DOHH2 (cell line): ENCODE data around the gene TAL1.

ENCODE experiments used
- H3F3A ChIP-seq: fragments of 200-600 bp; sonication (generic), shearing (Covaris generic); 2 replicates; pipeline ENCODE4 v1.6.0; 2016; ENCODE audit warnings: antibody characterized with exemption, mild to moderate bottlenecking; ENCODE audit not compliant: control insufficient read depth, insufficient read depth
- H3K27ac ChIP-seq: fragments of 200-600 bp; sonication (generic); 2 replicates; pipeline ENCODE4 v1.5.1; 2014; ENCODE audit warnings: low read depth, mild to moderate bottlenecking, low read length, moderate library complexity
- H3K27me3 ChIP-seq: fragments of 200-600 bp; sonication (generic); 2 replicates; pipeline ENCODE4 v1.6.1; 2014; ENCODE audit warnings: mild to moderate bottlenecking, low read length, mixed read lengths; ENCODE audit not compliant: control insufficient read depth
- H3K36me3 ChIP-seq: fragments of 200-600 bp; sonication (generic); 2 replicates; pipeline ENCODE4 v1.6.1; 2014; ENCODE audit warnings: mild to moderate bottlenecking, low read length, moderate library complexity, mixed read lengths; ENCODE audit not compliant: control insufficient read depth
- H3K4me1 ChIP-seq: fragments of 200-600 bp; sonication (generic); 2 replicates; pipeline ENCODE4 v1.6.1; 2014; ENCODE audit warnings: mild to moderate bottlenecking, low read length, mixed read lengths; ENCODE audit not compliant: control insufficient read depth
- H3K4me2 ChIP-seq: fragments of 200-600 bp; sonication (generic); 2 replicates; pipeline ENCODE4 v1.6.0; 2014; ENCODE audit warnings: mild to moderate bottlenecking, low read length, moderate library complexity
- H3K4me3 ChIP-seq: fragments of 200-600 bp; sonication (generic); 2 replicates; pipeline ENCODE4 v1.5.1; 2014; ENCODE audit warnings: mild to moderate bottlenecking, low read length, mixed read lengths
- H3K79me2 ChIP-seq: fragments of 200-600 bp; sonication (generic); 2 replicates; pipeline ENCODE4 v1.6.1; 2014; ENCODE audit warnings: mild to moderate bottlenecking, low read length, mixed read lengths; ENCODE audit not compliant: control insufficient read depth
- H3K9me2 ChIP-seq: fragments of 200-600 bp; sonication (generic); replicated peaks from 2 replicates; pipeline ENCODE4 v1.6.1; 2014; ENCODE audit warnings: mild to moderate bottlenecking, low read length, mixed read lengths; ENCODE audit not compliant: control insufficient read depth
- H3K9me3 ChIP-seq: fragments of 200-600 bp; sonication (generic); 2 replicates; pipeline ENCODE4 v1.6.1; 2014; ENCODE audit warnings: antibody characterized with exemption, low read length, mixed read lengths; ENCODE audit not compliant: control insufficient read depth, insufficient read depth
- H4K20me1 ChIP-seq: fragments of 200-600 bp; sonication (generic); 2 replicates; pipeline ENCODE4 v1.6.0; 2014; ENCODE audit warnings: low read depth, mild to moderate bottlenecking, antibody characterized with exemption, low read length, moderate library complexity; ENCODE audit not compliant: control insufficient read depth, insufficient read depth
- CTCF ChIP-seq: fragments of 200-600 bp; sonication (generic); IDR thresholded peaks from one replicate; pipeline ENCODE4 v1.5.1; 2014; ENCODE audit warnings: antibody characterized with exemption, mild to moderate bottlenecking, low read depth, low read length; ENCODE audit not compliant: poor library complexity, severe bottlenecking
- EZH2phosphoT487 ChIP-seq: fragments of 200-600 bp; sonication (generic); IDR thresholded peaks from 2 replicates; pipeline ENCODE4 v1.6.1; 2017; ENCODE audit warnings: borderline replicate concordance, mild to moderate bottlenecking, antibody characterized with exemption, low read length, moderate library complexity, mixed read lengths

TAL1 gene

DNA sequence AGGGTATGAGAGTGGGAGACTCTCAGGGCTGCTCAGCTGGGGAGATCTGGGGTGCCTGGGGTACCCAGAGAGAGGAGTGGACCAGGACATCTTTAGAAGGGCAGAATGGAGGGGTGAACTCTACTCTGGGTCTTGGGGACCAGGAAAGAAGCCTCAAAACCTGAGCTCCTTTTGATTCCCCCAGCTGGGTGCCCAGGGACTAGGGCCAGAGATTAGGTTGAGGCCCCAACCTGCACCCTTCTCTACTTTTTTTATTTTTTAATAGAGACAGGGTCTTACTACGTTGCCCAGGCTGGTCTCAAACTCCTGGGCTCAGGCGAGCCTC is 44.1 kb downstream of the TAL1 start:
- no peaks in the 10 kb centered on the region for H4K20me1 ChIP-seq
- no peaks in the 10 kb centered on the region for H3K4me1 ChIP-seq
- no peak overlapping the region for H3K4me3 ChIP-seq
- TF ChIP-seq CTCF (no peak), EZH2phosphoT487 (no peak)
- no peak overlapping the region for H3K27ac ChIP-seq
- H3K4me2 ChIP-seq: no peak overlapping the region
- H3F3A ChIP-seq: no peaks in the 10 kb centered on the region
- no peaks in the 10 kb centered on the region for H3K79me2 ChIP-seq
- no peaks in the 10 kb centered on the region for H3K9me3 ChIP-seq
- H3K36me3 ChIP-seq: no peaks in the 10 kb centered on the region
- no peaks in the 10 kb centered on the region for H3K9me2 ChIP-seq
- no peaks in the 10 kb centered on the region for H3K27me3 ChIP-seq

GRCh38 chr1:47187231-47187925 is 44.6 kb downstream of the TAL1 start:
- Histone ChIP-seq H3K27me3 (no peaks in the 10 kb centered on the region), H3K9me2 (no peaks in the 10 kb centered on the region), H3F3A (no peaks in the 10 kb centered on the region), H3K9me3 (no peaks in the 10 kb centered on the region), H3K4me2 (no peak overlapping the region), H3K27ac (no peak overlapping the region), H3K4me3 (no peak overlapping the region), H3K4me1 (no peaks in the 10 kb centered on the region), H3K79me2 (no peaks in the 10 kb centered on the region), H4K20me1 (no peaks in the 10 kb centered on the region), H3K36me3 (no peaks in the 10 kb centered on the region)
- TF ChIP-seq CTCF (no peak), EZH2phosphoT487 (no peak)

- Histone ChIP-seq H3K27ac (no peak overlapping the region), H3K9me2 (no peaks in the 10 kb centered on the region)
These were observed 45.5 kb downstream of the TAL1 start for GRCh38 chr1:47186267-47187185.

More at GRCh38 chr1:47186267-47187185, 45.5 kb downstream of the TAL1 start:
- H3K36me3 ChIP-seq: no peaks in the 10 kb centered on the region
- no peaks in the 10 kb centered on the region for H3F3A ChIP-seq
- no peaks in the 10 kb centered on the region for H3K4me1 ChIP-seq
- no peaks in the 10 kb centered on the region for H4K20me1 ChIP-seq
- H3K79me2 ChIP-seq: no peaks in the 10 kb centered on the region
- H3K4me3 ChIP-seq: no peak overlapping the region
- no peak overlapping the region for H3K4me2 ChIP-seq
- TF ChIP-seq EZH2phosphoT487 (no peak), CTCF (no peak)
- 0 out of 2 replicates have a peak, but pooled peaks cover 2% of the 10 kb centered on the region for H3K27me3 ChIP-seq
- H3K9me3 ChIP-seq: no peaks in the 10 kb centered on the region
